SH-SY5Y (cell line): ENCODE measurements around the gene BARX1.

Experiments
- GATA2 ChIP-seq: IDR thresholded peaks from 2 replicates; pipeline ENCODE4 v1.6.1; 2011; ENCODE audit warnings: mild to moderate bottlenecking, low read depth, low read length
- GATA3 ChIP-seq: IDR thresholded peaks from 2 replicates; pipeline ENCODE4 v1.6.1; 2011; ENCODE audit warnings: low read depth, mild to moderate bottlenecking, low read length, moderate library complexity

The BARX1 gene

GRCh38 chr9:93976081-93976480, 20.9 kb upstream of the BARX1 start:
- TF ChIP-seq GATA2 = no peak

- TF ChIP-seq GATA3 (no peak), GATA2 (no peak)
These were observed 20.1 kb upstream of the BARX1 start for GRCh38 chr9:93975262-93975661.

- no peak for TF ChIP-seq GATA2
- no peak for TF ChIP-seq GATA3
These were observed 19.0 kb upstream of the BARX1 start for GRCh38 chr9:93974151-93974550.

GRCh38 chr9:93969328-93969661, 14.1 kb upstream of the BARX1 start:
- TF ChIP-seq GATA2 = no peak
- no peak for TF ChIP-seq GATA3

GRCh38 chr9:93968451-93969327, 13.5 kb upstream of the BARX1 start:
- no peak for TF ChIP-seq GATA3
- TF ChIP-seq GATA2 = no peak

- no peak for TF ChIP-seq GATA2
- TF ChIP-seq GATA3 = no peak
These were observed 12.1 kb upstream of the BARX1 start for GRCh38 chr9:93967020-93967803.

GRCh38 chr9:93965830-93966577, 10.8 kb upstream of the BARX1 start:
- TF ChIP-seq GATA2 = no peak
- TF ChIP-seq GATA3 = no peak

- TF ChIP-seq GATA3 (no peak), GATA2 (no peak)
These were observed 9.5 kb upstream of the BARX1 start for GRCh38 chr9:93964685-93965084.

- TF ChIP-seq GATA2 = no peak
These were observed 8.8 kb upstream of the BARX1 start for GRCh38 chr9:93963969-93964368.

- TF ChIP-seq GATA3 (no peak), GATA2 (no peak)
These were observed 7.6 kb upstream of the BARX1 start for GRCh38 chr9:93962561-93963440.

- TF ChIP-seq GATA2 = no peak
- no peak for TF ChIP-seq GATA3
These were observed 6.9 kb upstream of the BARX1 start for GRCh38 chr9:93962017-93962416.

GRCh38 chr9:93960971-93961841, 6.1 kb upstream of the BARX1 start:
- TF ChIP-seq GATA3 = no peak
- no peak for TF ChIP-seq GATA2
